Activated naive CD4-positive, alpha-beta T cell treated with Interleukin-2 at 50 U/mL for 16 hours (primary cell): ENCODE measurements around the gene PLEKHA1.

ENCODE experiments used
- DNase-seq: peaks from one replicate; pipeline ENCODE4 v3.0.0-alpha.2; 2020

PLEKHA1 gene

DNA sequence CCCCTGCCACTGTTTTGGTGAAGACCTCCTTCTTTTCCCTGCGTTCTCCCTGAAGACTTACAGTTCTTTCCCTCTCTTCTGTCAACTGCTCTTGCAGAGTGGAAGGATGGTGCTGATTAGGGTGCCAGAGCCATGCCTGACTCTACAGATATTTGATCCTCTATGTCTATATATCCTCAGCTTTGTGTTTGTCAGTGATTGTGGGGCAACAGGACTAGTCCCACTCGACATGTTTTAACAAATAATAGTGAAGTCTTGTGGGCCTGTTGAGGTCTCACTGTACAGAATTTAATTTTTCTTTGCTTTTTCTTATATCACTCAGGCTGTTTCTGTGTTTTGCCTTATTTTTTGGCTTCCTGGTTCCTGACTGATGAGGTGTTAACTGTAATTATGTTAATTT, 5.0 kb downstream of the PLEKHA1 start:
- no peak for DNase-seq

DNA sequence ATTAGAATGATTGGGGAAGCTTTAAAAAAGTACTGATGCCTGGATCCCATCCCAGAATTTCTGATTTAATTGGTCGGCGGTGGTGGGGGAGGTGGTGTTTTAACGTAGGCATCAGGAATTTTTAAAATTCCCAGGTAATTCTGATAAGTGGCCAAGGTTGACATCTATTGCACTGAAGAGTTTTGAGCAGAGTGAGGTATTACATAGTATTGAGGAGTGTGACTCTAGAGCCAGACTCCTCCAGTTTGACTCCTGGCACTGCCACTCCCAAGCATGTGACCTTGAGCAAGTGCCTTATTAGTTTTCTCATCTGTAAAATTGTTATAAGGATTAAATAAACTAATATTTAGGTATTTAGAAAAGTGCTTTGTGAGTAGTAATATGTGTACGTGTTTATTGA, 6.2 kb downstream of the PLEKHA1 start:
- no peak for DNase-seq

DNA sequence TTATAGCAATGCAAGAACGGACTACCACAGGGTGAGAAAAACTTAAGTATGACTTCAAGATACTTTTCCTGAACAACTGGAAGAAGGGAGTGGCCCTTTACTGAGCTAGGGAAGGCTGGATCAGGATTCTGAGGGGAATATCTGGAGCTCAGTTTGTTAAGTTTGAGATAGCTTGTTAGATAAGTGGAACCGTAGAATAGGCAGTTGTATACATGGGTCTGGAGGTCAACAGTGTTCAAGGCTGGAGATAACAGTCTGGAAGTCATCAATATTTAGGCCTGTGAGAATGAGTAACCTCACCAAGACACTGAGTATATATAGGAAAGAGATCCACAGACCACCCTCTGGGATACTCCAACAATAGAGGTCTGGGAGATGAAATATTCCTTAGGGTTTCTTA, 7.2 kb downstream of the PLEKHA1 start:
- DNase-seq = no peak

DNA sequence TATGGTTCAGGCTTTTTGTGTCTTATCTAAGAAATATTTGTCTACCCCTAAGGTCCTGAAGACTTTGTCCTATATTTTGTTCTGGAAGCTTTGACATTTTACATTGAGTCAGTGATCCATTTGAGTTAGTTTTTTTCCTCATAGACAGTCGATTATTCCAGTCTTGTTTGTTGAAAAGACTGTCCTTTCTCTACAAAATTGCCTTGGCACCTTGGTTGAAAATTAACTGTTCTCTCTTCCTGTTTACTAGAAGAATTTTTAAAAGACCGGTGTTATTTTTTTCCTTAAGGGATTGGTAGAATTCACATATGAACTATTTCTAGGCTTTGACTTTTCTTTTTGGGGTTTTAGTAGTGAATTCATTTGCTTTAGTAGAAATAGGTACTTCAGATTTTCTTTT, 12.0 kb downstream of the PLEKHA1 start:
- DNase-seq = no peak

DNA sequence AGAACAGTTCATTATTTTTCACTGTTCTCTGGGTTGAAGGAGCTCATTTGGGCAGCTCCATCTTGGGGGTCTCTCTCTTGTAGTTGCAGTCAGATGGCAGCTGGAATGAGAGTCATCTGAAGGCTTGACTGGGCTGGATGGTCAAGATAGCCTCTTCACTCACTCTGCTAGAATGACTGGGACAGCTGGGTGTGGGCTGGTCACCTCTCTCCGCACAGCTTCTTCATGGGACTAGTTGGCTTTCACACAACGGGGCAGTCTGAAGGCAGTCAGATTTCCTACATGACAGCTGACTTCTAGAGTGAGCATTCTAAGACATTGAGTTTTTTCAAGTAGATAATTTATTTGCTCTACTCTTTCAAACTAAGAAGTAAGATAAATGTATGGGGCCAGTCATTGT, 13.1 kb downstream of the PLEKHA1 start:
- DNase-seq = no peak

DNA sequence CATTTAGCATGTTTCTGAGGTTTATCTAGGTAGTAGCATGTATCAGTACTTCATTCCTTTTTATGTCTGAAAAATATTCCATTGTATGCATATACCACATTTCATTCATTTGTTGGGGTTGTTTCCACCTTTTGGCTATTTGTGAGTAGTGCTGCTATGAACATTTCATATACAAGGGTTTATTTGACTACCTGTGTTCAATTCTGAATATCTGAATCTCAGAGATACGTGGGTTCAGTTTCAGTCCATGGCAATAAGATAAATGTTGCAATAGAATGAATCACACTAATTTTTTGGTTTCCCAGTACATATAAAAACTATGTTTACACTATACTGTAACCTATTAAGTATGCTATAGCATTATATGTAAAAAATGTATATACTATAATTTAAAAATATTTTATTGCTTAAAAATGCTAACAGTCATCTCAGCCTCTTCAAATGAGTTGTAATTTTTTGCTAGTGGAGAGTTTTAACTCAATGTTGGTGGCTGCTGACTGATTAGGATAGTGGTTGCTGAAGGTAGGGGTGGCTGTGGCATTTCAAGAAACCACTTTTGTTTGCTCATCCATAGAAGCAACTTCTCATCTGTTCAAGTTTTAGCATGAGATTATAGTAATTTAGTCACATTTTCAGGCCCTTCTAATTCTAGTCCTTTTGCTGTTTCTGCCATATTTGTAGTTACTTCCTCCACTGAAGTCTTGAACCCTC, 13.9 kb downstream of the PLEKHA1 start:
- peak; percentile 11 for DNase-seq

DNA sequence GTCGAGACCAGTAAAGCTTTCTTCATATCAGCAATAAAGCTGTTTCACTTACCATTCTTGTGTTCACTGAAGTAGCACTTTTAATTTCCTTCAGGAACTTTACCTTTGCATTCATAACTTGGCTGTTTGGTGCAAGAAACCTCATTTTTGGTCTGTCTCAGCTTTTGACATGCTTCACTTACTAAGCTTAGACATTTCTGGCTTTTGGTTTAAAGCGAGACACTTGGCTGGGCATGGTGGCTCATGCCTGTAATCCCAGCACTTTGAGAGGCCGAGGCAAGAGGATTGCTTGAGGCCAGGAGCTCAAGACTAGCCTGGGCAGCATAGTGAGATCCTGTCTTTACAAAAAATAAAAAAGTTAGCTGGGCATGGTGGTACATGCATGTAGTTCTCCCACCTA, 15.8 kb downstream of the PLEKHA1 start:
- DNase-seq = no peak

DNA sequence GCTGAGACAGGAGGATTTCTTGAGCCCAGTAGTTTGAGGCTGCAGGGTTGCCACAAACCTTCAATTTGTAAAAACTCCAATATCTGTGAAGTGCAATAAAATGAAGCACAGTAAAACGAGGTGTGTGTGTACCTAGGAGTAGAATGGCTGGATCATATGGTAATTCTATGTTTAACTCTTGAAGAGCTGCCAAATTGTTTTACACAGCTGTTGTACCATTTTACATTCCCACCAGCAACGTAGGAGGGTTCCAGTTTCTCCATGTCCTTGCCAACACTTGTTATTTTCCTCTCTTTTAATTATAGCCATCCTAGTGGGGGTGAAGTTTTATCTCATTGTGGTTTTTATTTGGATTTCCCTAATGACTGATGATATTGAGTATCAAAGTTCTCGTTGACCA, 16.2 kb downstream of the PLEKHA1 start:
- no peak for DNase-seq

DNA sequence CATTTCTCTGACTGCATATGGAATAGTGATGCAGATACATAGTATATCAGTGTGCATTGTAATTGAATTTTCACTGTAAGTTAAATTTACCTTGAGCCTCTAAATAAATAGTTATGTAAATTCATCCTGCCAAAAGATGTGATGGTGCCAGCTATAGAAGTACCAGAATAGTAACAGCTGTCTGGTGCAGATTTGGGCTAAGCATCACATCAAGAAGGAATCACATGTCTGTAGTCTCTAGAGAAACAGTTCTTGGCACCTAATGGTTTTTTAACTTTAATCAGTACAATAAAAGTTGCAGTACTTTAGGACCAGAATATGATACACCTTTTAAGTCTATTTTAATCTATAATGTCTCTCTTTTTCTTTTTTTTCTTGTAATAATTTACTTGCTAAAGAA, 17.4 kb downstream of the PLEKHA1 start:
- no peak for DNase-seq

DNA sequence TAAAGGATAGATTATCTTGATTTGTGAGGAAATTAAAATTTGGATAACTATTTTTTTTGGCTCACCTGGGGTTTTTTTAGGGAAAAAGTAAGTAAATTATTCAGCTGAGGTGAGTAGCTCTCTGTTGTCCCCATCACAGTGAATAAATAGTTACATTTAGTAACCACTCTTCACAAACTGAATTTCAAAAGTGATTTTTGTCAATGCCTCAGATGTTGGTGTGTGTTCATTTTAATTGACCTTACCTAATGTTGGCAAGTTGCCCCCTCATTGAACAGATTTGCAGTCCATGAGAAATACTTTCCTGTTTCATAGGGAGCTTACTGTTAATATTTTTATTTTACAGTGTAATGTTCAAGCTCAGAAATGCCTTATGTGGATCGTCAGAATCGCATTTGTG, 18.3 kb downstream of the PLEKHA1 start:
- DNase-seq = no peak

DNA sequence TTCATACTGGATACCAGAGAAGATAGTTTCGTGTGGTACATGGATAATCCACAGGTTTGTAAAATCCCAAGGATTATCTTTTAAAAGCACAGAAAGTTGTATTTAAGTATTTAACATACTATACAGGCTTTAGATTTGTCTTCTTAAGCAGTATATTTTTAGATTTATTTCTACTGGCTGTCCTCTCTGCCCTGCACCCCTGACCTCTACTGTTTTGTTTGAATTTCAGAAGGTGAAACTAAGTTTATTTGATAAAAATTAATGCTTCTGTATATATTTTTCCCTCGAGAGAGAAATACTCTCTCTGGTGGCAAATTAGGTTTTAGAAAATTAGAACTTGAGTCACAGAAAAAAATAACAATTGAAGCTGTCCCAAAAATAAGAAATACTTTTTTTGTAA, 18.8 kb downstream of the PLEKHA1 start:
- DNase-seq = no peak

DNA sequence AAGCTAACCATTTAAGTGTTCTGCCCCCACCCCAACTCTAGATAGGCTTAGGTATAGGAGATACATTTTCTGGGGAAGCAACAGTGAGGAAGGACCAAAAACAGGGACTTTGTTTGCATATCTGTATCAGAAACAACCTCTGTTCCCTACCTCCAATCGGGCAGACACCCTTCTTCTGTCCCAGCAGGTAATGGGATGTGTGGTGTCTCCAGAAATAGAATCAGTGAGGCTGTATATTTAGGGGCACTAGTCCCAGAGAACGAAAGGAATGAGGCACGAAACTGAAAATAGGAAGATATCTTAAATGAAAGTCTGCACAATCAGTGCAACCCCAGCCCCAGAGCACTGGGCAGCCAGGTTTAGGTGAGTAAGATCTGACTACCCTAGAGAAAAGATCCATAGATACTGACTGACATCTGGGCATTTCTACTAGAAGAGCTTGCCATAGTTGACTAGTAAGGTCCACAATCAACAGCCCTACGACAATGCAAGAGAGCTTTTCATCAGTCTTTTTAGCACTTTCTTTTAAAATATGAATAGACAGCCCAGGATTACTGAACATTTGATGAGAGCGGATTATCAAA, 28.1 kb downstream of the PLEKHA1 start:
- no peak for DNase-seq

DNA sequence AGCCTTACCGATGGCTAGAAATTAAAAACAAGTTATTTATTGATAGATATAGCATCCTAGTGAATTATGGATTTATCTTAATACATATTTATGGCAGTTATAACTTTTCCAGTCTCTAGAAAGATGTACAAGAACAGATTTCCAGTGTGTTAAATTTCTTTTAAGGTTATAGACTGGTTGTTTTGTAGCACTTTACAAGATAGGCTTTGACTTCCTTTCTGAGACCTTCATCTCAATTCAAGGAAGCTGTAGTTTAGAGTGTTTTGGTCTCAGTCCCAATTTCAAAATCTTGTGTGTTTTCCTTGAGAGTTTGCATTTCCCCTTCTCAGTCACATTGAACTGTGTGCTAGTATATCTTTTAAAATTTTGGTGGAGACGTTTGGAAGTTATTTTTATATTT, 30.1 kb downstream of the PLEKHA1 start:
- DNase-seq = no peak

DNA sequence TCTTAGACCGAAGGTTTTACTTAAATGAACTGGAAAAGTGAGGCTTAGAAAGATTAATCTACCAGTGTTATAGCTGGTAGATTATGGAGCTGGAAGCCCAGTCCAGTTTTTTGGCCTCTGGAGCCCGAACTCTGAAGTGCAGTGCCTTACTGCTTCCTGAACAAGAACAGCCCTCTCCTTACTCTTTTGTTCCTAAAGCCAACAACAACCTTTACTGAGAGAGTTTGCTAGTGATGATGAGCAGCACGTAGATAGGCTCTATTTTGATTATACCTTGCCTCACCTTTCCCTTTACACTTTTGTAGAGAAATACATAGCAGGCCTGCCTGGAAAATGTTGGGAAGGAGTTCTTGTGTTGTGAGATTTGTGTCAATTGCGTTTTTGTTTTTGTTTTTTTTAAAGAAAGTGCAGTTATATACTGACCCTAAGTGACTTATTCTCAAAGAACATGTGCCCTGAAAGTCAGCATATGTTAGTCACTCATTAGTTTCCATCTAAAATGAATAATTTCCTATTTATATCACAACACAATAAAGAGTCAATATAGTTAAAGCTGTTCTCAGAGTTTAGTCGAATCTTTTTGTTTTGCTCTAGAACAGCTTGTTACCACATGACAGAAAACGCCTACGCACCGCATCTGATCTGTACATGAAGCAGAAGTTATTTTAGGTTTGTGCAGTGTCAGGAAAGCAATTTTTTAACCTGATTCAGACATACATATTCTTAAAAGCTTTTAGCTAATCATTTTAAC, 33.0 kb downstream of the PLEKHA1 start:
- no peak for DNase-seq

DNA sequence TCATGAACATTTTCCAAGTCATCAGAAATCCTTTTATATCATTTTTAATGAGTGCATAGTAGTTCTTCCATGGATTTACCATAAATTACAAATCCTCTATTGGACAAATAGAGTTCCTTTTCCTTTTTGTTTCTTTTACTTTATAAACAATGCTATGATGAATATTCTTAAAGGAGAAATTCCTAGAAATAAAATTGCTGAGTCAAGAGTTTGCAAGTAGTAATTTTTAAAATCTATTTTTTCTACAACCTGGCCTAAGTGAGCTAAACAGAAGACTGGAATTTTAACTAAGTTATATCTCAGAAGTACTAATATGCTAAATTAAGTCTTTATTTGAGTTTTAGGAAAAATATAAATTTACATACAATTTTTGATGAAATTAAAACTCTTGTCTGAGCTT, 38.8 kb downstream of the PLEKHA1 start:
- no peak for DNase-seq

DNA sequence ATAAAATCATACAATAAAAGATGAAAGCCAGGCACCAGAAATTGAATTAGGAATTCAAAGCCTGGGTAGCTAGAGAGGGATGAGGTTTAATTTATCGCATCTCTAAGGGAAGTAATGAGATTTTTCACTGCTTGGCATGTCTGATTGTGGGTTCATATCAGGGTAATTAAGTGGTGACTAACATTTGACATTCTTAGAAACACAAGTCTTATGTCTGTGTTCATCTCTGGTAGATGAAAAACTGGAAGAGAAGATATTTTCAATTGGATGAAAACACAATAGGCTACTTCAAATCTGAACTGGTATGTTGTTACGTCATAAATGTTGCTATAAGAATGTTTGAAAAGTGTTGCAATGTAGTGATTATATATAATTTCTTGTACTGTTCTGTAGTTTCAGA, 43.2 kb downstream of the PLEKHA1 start:
- DNase-seq = no peak

DNA sequence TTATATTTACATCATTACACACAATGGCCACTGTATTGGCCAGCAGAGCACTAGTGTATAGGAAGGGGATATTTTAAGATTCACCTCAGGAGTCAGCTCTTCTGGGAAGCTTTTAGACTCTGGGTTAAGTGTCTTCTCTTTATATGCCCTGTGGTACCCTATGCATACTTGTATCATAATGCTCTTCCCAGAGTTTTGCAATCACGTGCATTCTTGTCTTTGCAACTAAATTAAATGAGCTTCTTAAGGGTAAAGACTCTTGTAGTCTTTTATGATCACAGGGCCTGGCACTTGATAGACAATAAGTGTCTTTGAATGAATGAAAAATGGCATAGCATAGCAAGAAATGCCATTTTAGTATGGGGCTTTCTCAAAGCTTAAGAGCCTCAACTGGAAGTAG, 44.5 kb downstream of the PLEKHA1 start:
- no peak for DNase-seq

DNA sequence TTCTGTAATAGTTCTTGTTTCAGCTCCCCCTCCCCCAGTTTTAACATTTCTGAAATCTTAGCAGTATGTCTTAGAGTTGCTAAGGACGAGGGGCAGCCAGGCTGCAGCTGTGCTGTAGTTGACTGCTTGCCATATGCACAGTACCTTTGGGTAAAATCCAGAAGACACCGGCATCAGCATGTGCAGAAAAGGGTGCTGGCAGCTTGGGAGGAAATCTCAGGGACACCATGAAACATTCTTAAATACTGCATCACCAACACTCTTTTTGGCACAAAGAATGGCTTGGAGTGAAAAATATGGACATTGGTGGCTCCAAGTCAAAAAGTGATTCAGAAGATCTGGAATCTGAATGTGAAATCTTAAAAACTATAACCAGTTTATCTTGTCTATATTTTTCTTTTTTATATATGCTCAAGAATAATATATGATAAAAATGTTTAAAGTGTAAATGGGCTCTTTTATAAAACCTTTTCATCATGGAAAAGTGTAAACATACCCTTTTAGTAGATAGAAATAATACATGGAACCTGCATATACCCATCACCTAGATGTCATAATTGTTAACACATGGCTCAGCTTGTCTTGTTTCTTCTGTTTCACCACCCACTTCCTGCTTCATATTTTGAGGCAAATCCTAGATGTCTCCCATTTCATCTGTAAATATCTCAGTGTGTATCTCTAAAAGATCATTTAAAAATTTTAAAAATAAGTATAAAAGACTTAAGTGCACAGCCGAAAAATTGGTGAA, 45.5 kb downstream of the PLEKHA1 start:
- DNase-seq = no peak

DNA sequence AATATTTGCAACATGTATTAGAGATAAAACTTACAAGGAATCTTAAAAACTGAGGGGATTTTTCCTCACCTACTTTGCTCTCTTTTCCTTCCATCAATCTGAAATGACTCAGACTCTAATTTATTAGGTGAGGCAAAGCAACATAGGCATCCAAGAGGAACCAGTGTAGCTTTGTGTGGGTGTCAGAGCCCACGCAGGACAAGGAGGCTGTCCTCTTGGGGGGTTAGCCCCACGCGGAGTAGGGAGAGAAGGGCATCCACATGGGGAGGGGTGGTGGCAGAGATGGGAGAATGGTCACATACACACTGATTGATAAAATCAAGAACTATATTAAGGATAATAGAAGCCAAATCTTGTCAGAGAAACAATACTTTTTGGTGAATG, 46.1 kb downstream of the PLEKHA1 start:
- no peak for DNase-seq

DNA sequence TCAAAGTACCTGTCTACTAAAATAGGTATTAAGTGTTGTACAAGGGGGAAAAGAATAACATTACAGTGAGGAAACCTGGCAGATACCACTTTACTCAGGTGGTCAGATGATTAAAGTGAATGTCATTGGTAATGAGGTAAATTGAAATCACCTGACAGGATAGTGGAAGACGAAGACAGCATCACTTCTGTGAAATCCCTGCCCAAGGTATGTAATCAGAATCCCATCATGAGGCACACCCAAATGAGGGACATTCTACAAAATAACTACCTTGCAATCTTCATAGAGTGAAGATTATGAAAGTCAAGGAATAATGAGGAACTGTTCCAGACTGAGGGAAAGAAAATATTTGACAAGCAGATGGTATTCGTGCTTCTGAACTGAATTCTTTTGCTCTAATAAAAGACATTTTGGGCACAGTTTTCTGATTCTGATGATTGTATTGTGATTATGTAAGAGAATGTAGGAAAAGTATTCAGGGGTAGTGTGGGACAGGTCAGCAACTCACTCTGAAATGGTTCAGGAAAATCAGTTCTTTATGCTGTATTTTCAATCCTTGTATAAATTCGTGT, 46.6 kb downstream of the PLEKHA1 start:
- no peak for DNase-seq

DNA sequence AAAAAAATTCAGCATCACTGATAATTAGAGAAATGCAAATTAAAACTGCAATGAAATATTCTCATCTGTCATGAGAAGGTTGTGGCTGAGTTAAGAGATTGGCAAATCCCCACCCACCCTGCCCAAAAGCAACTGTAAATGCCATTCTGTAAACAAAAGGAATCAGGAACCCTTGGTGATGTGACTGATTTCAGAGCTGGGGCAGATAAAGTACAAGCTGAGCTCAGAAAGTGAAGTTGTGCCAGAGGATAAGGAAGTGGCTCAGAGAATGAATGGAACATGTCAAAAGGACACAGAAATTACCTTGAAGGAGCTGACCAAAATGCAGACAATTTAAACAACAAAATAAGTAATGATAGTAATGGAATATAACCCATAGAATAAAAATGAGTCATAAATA, 47.2 kb downstream of the PLEKHA1 start:
- DNase-seq = no peak

DNA sequence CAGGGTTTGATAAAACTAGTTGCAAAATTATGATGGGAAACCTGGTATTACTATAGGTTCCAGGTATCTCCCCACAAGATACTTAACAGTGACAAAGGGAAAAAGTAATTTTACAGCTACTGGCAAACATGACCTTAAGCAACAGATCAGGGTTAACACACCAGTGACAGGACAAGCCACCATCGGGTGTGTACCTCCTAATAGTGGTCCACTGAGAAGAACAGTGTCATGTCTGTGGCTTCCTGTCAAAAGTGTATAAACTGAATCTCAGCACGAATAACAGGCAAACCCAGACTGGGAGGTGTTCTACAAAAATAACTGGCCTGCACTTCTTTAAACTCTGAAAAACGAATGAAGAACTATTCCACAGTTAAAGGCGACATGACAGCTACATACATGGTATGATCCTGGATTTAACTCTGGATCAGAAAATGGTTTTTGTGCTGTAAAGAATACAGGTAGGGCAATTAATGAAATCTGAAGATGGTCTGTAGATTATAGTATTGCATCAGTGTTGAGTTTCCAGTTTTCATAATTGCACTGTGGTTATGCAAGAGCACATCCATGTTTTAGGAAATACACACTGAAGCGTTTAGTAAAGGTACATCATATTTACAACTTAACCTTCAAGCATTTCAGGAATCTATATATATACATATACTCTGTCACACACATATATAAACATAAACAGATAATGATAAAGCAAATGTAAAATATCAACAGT, 47.9 kb downstream of the PLEKHA1 start:
- DNase-seq = no peak

DNA sequence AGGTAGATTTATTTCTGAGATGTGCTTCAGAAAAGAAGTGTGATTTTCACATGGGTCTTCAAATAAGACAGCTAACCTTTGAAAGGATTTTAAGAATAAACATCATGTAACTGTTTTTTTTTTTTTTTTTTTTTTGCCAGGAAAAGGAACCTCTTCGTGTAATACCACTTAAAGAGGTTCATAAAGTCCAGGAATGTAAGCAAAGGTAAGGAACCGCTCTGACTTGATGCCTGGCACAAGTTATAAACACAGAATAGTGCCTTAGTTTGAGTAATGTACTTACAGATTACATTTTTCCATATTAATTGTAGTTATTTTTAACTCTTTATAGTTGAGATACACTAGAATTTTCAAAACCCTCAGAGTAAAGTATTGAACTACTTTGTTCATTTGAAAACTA, 49.6 kb downstream of the PLEKHA1 start:
- DNase-seq = no peak
